IPS-11a (cell line): Measurements from ENCODE around the gene PLAAT1.

Experiments
- H3K4me3 ChIP-seq: one replicate; pipeline ENCODE4 v1.5.1; 2013; ENCODE audit warnings: low read depth, low read length, control low read depth

Gene PLAAT1

DNA sequence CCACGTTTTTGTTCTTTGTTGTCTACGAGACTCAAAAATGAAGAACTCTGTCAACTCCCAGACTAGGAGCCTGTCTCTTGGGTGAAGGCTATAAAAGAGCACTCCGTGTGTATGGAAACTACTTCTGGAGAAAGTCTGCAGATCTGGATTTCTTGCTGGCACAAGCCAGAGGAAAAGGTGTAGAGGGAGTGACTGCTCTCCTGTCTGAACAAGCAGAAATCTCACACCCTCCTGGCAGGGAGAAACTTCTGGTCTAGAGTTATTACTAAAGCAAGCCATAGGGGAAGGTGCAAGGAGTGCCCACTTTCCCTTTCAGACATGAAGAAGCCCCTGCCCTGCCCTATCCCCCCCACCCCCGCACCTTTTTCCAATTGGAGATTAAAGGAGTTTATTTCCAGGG, 9.5 kb downstream of the PLAAT1 start:
- H3K4me3 ChIP-seq: no peak overlapping the region

GRCh38 chr3:193253986-193254660, 13.1 kb downstream of the PLAAT1 start:
- H3K4me3 ChIP-seq: no peak overlapping the region

DNA sequence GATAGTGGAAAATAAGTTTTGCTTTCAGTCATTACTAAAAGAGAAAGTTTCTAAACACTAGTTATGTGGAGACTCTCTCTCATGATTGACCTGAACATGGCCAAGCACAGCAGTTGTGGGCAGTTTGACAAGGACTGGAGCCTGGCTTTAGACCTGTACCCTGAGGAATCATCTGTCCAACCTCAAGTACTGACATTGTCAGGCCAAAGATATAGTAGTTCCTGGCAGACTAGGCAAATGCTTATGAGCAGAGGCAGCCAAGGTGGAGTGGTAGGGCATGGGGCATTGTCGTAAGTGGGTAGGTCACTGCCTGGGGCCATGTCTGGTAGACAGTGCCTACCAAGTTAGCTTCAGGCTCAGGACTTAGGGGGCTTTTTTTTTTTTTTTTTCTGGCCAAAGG, 20.9 kb downstream of the PLAAT1 start:
- no peak overlapping the region for H3K4me3 ChIP-seq

DNA sequence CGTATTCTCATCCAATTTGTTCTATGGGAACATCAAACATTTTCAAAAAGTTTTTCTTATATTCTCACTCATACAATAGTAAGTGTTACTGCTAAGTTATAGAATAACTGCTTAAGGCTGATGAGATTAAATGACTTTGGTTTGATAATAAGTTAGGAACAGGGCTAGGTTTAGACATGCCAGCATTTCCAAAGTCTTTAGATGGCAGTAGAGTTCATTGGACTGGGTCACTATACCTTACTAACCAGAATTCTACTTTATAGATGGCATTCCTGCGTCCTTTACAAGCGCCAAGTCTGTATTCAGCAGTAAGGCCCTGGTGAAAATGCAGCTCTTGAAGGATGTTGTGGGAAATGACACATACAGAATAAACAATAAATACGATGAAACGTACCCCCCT, 21.7 kb downstream of the PLAAT1 start:
- no peak overlapping the region for H3K4me3 ChIP-seq

GRCh38 chr3:193269343-193270028, 28.5 kb downstream of the PLAAT1 start:
- H3K4me3 ChIP-seq: no peak overlapping the region

DNA sequence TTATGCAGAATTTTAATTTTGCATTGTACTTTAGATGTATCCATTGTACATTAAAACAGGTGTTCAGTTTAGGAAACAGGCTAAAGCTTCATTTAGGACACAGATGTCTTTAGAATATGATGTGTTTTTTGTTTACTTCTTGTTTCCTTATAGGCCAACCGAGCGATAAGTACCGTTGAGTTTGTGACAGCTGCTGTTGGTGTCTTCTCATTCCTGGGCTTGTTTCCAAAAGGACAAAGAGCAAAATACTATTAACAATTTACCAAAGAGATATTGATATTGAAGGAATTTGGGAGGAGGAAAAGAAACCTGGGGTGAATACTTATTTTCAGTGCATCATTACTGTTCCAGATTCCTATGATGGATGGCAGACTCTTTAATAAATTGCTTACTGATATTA, 29.4 kb downstream of the PLAAT1 start:
- H3K4me3 ChIP-seq: no peak overlapping the region

DNA sequence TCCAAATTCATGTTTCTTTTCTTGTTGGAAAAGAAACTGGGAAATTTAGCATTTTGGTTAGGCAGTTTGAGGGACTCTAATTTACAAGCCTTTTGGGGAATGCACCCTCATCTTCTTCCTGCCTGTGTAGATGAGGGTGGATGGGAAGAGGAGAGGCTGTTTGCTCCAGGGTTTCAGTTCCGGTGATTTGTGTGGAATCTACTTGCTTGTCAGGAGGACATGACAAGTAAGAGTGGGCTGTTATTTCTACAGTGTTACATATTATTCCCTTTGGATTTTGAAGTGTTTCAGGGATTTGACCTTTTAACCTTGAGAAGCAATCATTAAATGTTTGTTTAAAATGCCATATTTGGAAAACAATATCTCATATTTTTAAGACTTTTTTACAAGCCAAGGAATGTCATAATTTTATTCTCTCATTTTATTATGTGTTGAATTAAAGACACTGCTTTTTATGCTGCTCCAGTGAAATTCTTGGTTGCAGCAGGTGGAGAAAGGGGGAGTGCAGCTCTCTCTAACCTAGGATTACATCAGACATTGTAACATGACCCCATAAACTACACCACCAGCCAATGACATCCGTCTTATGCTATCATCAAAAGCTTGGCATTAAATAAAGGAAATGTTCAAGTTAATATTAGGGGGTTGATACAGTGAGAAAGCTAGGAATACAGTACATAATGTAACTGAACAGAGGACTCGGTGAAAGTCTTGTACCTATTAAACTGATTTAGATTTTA, 30.2 kb downstream of the PLAAT1 start:
- no peak overlapping the region for H3K4me3 ChIP-seq

GRCh38 chr3:193292386-193292785, 51.4 kb downstream of the PLAAT1 start:
- no peak overlapping the region for H3K4me3 ChIP-seq

GRCh38 chr3:193295985-193296384, 55.0 kb downstream of the PLAAT1 start:
- no peak overlapping the region for H3K4me3 ChIP-seq

- H3K4me3 ChIP-seq: no peak overlapping the region
These were observed 56.4 kb downstream of the PLAAT1 start for GRCh38 chr3:193297421-193297820.

- no peak overlapping the region for H3K4me3 ChIP-seq
These were observed 60.4 kb downstream of the PLAAT1 start for GRCh38 chr3:193301433-193301832.

DNA sequence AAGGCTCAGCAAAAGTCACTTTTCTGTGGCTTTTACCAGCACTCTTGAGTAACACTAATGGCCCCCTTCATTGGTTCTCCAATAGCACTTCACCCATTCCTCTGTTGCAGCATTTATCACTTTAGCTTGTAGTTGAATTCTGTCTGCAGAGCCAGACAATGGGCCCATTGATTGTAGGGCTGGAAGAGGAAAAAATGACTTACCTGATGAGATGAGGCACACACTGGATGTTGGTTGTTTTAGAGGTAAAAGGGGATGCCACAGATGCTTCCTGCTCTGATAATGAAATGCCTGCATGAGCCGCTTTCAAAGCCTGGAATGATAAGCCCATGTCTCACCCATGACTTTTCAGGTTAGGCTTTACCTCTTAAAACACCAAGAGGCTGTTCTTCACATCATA, 64.3 kb downstream of the PLAAT1 start:
- no peak overlapping the region for H3K4me3 ChIP-seq

GRCh38 chr3:193310914-193311723, 70.1 kb downstream of the PLAAT1 start:
- H3K4me3 ChIP-seq: no peak overlapping the region

DNA sequence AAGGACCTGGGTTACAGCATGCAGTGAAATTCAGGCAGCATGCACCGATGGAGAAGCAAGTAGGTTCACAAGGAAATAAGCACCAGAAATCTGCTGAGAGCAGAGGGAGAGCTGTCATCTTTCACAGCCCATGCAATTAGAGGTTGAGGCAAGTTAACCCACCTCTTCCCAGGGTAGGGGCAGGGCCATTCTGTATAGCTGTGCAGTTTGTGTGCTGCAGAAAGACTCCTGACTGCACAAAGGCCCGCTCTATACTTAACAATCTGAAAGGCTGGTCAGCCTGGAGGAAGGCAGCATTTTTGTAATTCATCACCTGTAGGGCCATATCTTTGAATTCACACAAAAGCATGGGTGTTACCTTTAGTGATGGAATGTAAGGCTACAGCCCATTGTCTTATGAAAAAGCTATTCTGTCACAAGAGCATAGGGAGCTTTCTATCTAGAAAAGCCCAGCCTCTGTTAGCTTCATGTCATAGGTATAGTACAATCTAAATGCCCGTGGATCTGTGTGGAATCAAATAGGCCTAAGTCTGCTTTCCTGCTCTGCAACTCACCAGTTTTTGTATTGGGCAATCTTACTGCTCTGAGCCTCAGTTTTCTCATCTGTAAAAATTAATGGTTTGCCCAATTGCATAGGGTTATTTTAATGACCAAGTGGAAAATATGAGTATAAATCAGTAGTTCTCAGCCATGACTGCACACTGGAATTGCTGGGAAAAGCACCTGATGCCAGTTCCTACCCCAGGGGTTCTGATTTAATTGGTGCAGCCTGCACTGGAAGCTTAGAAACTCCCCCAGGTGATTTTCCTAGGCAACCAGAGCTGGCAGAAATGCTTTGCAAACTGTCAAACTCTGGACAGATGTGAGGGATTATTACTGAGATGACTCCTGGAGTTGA, 72.3 kb downstream of the PLAAT1 start:
- no peak overlapping the region for H3K4me3 ChIP-seq

GRCh38 chr3:193314161-193314560, 73.1 kb downstream of the PLAAT1 start:
- H3K4me3 ChIP-seq: no peak overlapping the region

GRCh38 chr3:193317682-193318300, 76.8 kb downstream of the PLAAT1 start:
- H3K4me3 ChIP-seq: no peak overlapping the region
